GM12801 (cell line): ENCODE measurements around the gene RSRP1.

Experiments
- TF ChIP-seq, protein P1 (sequence below): IDR thresholded peaks from one replicate; pipeline ENCODE4 v1.5.1; 2011; ENCODE audit warnings: control low read depth; ENCODE audit not compliant: insufficient read length; ENCODE audit errors: extremely low read depth

Gene RSRP1

DNA sequence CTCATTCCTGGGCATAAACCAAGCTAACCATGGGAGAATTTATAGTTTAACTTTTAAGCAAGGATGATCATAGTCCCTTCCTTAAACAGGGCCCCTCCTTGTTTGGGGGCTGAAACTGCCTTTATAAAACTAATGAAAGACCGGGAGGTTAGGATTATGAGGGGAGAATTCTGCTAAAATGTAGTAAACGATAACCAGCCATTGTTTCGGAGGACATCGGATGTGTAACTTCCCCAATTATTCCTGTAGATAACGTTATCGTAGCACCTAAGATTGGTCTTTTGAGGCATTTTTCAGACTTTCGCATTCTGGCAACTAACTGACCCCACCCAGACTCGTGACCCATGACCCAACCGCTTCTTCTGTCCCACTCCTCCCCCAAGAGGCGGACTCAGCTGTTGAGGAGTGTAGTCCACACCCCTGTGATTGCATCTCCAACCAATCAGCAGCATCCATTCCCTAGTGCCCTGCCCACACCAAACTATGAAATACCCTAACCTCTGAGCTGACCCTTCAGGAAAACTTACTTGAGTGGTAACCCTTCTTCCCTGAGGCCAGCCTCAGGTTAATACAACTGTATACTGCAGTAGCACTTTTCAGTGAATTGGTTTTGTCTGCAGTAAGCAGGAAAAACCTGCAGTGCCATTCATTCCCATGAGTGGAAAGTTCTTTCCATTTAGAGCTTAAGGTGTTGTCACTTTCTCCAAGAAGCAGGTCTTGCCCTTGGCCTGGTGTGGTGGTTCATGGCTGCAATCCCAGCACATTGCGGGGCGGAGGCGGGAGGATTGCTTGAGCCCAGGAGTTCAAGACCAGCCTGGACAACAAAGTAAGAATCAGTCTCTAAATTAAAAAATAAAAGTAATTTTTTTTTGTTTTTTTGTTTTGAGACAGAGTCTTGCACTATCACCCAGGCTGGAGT, 14.1 kb downstream of the RSRP1 start:
- TF ChIP-seq, protein P1, sequence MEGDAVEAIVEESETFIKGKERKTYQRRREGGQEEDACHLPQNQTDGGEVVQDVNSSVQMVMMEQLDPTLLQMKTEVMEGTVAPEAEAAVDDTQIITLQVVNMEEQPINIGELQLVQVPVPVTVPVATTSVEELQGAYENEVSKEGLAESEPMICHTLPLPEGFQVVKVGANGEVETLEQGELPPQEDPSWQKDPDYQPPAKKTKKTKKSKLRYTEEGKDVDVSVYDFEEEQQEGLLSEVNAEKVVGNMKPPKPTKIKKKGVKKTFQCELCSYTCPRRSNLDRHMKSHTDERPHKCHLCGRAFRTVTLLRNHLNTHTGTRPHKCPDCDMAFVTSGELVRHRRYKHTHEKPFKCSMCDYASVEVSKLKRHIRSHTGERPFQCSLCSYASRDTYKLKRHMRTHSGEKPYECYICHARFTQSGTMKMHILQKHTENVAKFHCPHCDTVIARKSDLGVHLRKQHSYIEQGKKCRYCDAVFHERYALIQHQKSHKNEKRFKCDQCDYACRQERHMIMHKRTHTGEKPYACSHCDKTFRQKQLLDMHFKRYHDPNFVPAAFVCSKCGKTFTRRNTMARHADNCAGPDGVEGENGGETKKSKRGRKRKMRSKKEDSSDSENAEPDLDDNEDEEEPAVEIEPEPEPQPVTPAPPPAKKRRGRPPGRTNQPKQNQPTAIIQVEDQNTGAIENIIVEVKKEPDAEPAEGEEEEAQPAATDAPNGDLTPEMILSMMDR: no peak

DNA sequence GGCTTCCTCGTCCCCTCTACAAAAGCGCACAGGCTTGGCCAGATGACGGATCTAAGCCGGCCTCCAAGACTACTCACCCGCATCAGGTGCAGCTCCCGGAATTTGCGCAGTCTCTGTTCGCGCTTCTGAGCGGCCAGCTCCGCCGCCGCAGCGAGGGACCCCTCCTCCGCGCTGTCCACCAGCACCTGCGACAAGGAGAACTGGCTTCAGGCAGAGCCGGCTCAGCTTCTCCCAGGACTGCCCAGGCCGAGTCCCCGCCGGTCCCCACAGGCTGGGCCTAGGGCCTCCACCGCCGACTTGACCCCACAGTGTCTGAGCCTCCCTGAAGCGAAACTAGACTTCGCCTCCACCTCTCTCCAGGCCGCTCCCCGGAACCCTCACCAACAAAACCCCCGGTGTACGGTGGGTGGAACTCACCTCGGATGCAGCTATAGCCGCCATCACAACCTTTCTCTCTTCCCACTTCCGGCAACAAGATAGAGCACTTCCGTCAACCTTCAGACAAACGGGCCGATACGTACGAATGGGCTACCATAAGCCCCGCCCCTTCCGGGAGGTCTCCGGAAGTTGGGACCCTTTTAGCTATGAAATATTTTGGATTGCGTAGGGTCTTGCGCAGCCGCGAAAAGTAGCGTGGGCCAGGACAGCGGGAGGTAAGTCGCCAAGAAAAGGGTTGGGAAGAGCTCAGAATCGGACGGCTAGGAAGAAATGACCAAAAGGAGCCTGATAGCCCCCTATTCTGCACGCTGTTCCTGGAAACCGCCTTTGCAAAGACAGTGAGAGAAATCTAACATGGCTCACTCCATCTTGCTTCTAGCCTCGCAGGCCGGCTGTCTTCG, 15.0 kb downstream of the RSRP1 start, which contains the start of gene SYF2:
SYF2 (minus strand) TSS at position 476 of the 839 bp plus-strand sequence; CDS start at position 441, 35 bp downstream.
- TF ChIP-seq, protein P1: no peak

DNA sequence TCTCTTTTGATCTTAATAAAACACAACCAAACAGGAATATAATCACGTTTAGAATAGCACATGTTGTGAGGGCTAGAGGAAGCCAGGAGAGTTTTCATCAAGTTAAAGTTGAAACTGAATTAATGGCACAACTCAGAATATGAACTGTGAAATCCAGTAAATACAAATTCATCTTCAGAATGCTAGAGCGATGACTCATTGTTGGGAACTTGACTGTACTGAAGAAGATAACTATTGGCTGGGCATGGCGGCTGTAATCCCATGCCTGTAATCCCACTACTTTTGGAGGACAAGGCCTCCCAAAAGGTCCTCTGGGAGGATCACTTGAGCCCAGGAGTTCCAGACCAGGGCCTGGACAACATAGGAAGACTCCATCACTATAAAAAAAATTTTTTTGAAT, 23.8 kb downstream of the RSRP1 start:
- TF ChIP-seq, protein P1: no peak

DNA sequence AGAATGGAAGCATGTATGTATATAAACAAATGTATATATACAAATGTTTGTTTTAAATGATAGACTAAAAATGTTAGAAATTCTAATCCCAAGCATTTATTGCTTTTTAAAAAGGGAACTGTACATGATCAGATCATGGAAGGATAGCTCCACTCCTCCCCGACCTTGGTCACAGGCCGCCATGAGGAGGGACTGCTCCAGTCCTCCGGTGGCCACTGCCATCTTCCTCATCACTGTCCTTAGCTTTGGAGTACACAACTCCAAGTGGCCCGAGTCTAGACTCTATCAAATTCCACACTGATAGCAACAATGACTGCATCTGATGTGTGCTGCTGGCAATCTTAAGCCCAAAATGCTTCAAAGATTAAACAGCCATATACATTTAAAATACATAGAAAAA, 24.6 kb downstream of the RSRP1 start:
- TF ChIP-seq, protein P1: no peak

DNA sequence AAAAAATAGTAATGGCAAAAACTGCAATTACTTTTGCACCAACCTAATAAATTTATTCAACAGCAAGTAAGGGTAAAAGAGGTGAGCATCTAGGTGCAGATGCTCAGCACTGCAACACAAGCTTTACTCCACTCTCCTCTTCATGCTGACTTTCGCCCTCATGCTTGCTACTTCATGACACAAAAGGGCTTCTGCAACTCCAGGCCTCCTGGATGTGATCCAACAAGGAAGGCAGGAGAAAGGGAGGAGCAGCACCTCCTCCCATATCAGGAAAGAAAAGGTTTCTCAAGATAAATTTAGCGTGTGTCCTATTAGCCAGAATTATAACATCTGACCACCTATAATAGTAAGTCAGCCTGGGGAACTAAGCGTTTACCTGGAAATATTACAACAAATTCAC, 26.6 kb downstream of the RSRP1 start:
- TF ChIP-seq, protein P1: no peak

DNA sequence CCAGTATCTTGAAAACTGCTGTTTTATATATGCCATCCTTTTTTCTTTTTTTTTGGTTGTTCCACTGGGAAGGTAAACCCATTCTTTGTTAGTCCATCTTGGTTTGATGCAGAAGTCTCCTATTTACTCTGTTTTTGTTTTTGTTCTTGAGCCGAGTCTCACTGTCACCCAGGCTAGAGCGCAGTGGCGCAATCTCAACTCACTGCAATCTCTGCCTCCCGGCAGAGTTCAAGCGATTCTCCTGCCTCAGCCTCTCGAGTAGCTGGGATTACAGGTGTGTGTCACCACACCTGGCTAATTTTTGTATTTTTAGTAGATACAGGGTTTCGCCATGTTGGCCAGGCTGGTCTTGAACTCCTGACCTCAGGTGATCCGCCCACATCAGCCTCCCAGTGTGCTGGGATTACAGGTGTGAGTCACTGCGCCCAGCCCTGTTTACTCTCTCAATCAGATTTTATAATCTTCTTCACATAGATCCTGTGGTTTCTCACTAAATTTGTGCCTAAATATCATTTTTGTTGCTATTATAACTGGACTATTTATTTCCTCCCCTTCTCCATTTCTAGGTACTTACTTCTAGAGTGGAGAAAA, 27.5 kb downstream of the RSRP1 start:
- TF ChIP-seq, protein P1: no peak

DNA sequence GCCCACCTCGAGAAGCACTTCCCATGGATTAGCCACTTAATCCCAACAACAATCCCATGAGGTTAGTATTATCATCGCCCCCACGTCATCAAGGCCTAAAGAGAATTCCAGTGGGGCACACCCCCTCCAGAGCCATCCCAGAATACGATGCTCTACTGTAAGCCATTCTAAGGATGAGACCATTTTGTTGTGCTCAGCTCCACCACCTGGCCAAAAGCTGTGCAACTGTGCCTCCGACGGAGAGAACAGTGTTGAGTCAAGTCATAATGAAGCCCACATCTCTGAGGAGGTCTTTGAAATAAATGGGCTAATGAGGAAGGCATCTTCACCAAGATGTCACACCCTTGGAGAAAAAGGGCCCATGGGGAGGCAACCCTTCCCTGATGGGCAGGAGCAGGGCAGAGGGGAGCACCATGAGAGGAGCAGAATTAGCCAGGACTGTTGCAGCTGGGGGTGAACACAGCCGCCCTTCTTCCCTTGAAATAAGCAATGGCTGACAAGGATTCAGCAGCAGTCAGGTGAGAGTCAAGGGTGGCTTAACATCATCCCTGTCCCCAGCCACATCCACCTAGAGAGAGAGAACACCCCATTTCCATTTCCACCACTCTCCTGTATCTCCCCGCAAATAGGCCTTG, 29.5 kb downstream of the RSRP1 start:
- TF ChIP-seq, protein P1: no peak
